Measurements from ENCODE around the gene SLC25A17. TPM values are rescaled to one million over a fixed set of nuclear protein-coding genes. Genes with fewer than 3 reads are reported as not detected.
A peak's percentile ranks its signal among the peaks of the same experiment; 100 is the strongest.
"Not testable (repeated sequence)": the region's sequence is repeated elsewhere in the genome, so short reads cannot be mapped to it uniquely, and the experiment has no call there.

The SLC25A17 gene
- total RNA-seq, 1 experiment from 2014 or later, result 28.1 TPM

- H3K9me2 ChIP-seq (ENCODE audit: insufficient read depth), result no peaks in the 10 kb centered on the region
- H3K27ac ChIP-seq, result peak overlapping the region; percentile 15; the same call in 1 of the 2 replicates
- peaks cover 47% of the 10 kb centered on the region for H3K36me3 ChIP-seq (ENCODE audit: low read depth)
- no peaks in the 10 kb centered on the region for H3K27me3 ChIP-seq (ENCODE audit: insufficient read depth, low read depth)
- H3K9me3 ChIP-seq (ENCODE audit: insufficient read depth, low read depth), result no peaks in the 10 kb centered on the region
- H3K4me1 ChIP-seq (replicated peaks; ENCODE audit: insufficient read depth), result peaks cover 40% of the 10 kb centered on the region
- ChIA-PET CTCF (no interaction called here), POLR2A (ENCODE audit: unreplicated experiment) (interaction anchor here (0.6 kb wide), 1 partner anchor 203 kb away, joined by 3 read pairs; no protein-coding TSS in a partner anchor)
- no peak overlapping the region for H2AFZ ChIP-seq
- peaks cover 94% of the 10 kb centered on the region for H3K79me2 ChIP-seq (ENCODE audit: low read depth)
- TF ChIP-seq EZH2 (IDR thresholded peaks at IDR 0.05; ENCODE audit: low read depth), result no peak
- TF ChIP-seq, protein P1, sequence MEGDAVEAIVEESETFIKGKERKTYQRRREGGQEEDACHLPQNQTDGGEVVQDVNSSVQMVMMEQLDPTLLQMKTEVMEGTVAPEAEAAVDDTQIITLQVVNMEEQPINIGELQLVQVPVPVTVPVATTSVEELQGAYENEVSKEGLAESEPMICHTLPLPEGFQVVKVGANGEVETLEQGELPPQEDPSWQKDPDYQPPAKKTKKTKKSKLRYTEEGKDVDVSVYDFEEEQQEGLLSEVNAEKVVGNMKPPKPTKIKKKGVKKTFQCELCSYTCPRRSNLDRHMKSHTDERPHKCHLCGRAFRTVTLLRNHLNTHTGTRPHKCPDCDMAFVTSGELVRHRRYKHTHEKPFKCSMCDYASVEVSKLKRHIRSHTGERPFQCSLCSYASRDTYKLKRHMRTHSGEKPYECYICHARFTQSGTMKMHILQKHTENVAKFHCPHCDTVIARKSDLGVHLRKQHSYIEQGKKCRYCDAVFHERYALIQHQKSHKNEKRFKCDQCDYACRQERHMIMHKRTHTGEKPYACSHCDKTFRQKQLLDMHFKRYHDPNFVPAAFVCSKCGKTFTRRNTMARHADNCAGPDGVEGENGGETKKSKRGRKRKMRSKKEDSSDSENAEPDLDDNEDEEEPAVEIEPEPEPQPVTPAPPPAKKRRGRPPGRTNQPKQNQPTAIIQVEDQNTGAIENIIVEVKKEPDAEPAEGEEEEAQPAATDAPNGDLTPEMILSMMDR (conservative IDR thresholded peaks at IDR 0.05), result no peak
- peak overlapping the region; percentile 99 for H3K4me2 ChIP-seq
- DNase-seq, result no peak
- H4K20me1 ChIP-seq (ENCODE audit: insufficient read depth), result peaks cover 65% of the 10 kb centered on the region
- peaks cover 14% of the 10 kb centered on the region for H3F3A ChIP-seq (ENCODE audit: insufficient read depth, low read depth)
- BruUV-seq (replicated peaks), result no TSS peak
- H3K4me3 ChIP-seq, result peak overlapping the region; percentile 98; the same call in 1 of the 2 replicates
- intact Hi-C loops (cut with micrococcal nuclease; ENCODE audit: unreplicated experiment), result no loop called here
Observed at GRCh38 chr22:40853961-40854360, 34.8 kb upstream of the SLC25A17 start.

- no peak for DNase-seq
- H3K4me2 ChIP-seq, result peak overlapping the region; percentile 99
- H3K27ac ChIP-seq, result peak overlapping the region; percentile 15; the same call in 1 of the 2 replicates
- H3K4me3 ChIP-seq, result peak overlapping the region; percentile 98; the same call in 1 of the 2 replicates
- intact Hi-C loops (cut with micrococcal nuclease; ENCODE audit: unreplicated experiment), result no loop called here
- BruUV-seq (replicated peaks), result no TSS peak
- H3K9me2 ChIP-seq (ENCODE audit: insufficient read depth), result no peaks in the 10 kb centered on the region
- H3K27me3 ChIP-seq (ENCODE audit: insufficient read depth, low read depth), result no peaks in the 10 kb centered on the region
- CTCF ChIA-PET, result no interaction called here
- H3K79me2 ChIP-seq (ENCODE audit: low read depth), result peaks cover 94% of the 10 kb centered on the region
- no peak overlapping the region for H2AFZ ChIP-seq
- peaks cover 71% of the 10 kb centered on the region for H4K20me1 ChIP-seq (ENCODE audit: insufficient read depth)
- no peaks in the 10 kb centered on the region for H3K9me3 ChIP-seq (ENCODE audit: insufficient read depth, low read depth)
- POLR2A ChIA-PET (ENCODE audit: unreplicated experiment), result interaction anchor here (0.6 kb wide), 1 partner anchor 202 kb away, joined by 3 read pairs; no protein-coding TSS in a partner anchor
- TF ChIP-seq, protein P1 (conservative IDR thresholded peaks at IDR 0.05), result no peak
- no peak for TF ChIP-seq EZH2 (IDR thresholded peaks at IDR 0.05; ENCODE audit: low read depth)
- H3K4me1 ChIP-seq (replicated peaks; ENCODE audit: insufficient read depth), result peaks cover 34% of the 10 kb centered on the region
- H3K36me3 ChIP-seq (ENCODE audit: low read depth), result peaks cover 53% of the 10 kb centered on the region
- H3F3A ChIP-seq (ENCODE audit: insufficient read depth, low read depth), result peaks cover 19% of the 10 kb centered on the region
Observed at GRCh38 chr22:40853333-40853732, 34.2 kb upstream of the SLC25A17 start.

- DNase-seq; BruUV-seq (replicated peaks); CTCF ChIA-PET; H2AFZ ChIP-seq; H3K4me2 ChIP-seq; intact Hi-C loops (cut with micrococcal nuclease; ENCODE audit: unreplicated experiment); H3K27ac ChIP-seq; H3K27me3 ChIP-seq (ENCODE audit: insufficient read depth, low read depth); POLR2A ChIA-PET (ENCODE audit: unreplicated experiment); H3K9me3 ChIP-seq (ENCODE audit: insufficient read depth, low read depth); H3K9me2 ChIP-seq (ENCODE audit: insufficient read depth); H3K4me1 ChIP-seq (replicated peaks; ENCODE audit: insufficient read depth); H3K4me3 ChIP-seq: not testable (repeated sequence)
- H3F3A ChIP-seq (ENCODE audit: insufficient read depth, low read depth), result peaks cover 65% of the 10 kb centered on the region
- H3K36me3 ChIP-seq (ENCODE audit: low read depth), result peaks cover 73% of the 10 kb centered on the region
- H3K79me2 ChIP-seq (ENCODE audit: low read depth), result peaks cover 90% of the 10 kb centered on the region
- peaks cover 77% of the 10 kb centered on the region for H4K20me1 ChIP-seq (ENCODE audit: insufficient read depth)
Observed at GRCh38 chr22:40845816-40846215, 26.7 kb upstream of the SLC25A17 start.

DNA sequence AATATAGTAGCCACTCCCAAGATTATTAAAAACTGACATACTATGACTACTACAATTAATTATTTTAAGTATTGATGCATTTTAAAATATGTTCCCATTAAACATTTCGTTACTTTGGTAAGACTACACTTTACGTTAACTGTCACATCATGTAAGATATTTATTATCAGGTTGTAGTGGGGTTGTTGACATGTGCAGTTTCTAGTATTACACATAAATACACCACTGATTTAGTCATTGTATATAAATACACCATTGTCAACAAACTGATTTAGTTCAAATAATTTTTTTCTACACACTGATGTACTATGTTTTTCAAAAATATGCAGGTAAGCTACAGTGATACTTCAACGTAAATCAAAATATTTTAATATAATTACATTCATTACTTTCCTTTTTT is 25.8 kb upstream of the SLC25A17 start:
- no peak for DNase-seq
- Histone ChIP-seq H3K4me3 (no peak overlapping the region), H3K4me2 (no peak overlapping the region), H3K4me1 (replicated peaks; ENCODE audit: insufficient read depth) (0 out of 2 replicates have a peak, but pooled peaks cover 3% of the 10 kb centered on the region), H3K27ac (no peak overlapping the region), H3F3A (ENCODE audit: insufficient read depth, low read depth) (peaks cover 61% of the 10 kb centered on the region), H2AFZ (no peak overlapping the region), H3K9me3 (ENCODE audit: insufficient read depth, low read depth) (no peaks in the 10 kb centered on the region), H3K79me2 (ENCODE audit: low read depth) (peaks cover 88% of the 10 kb centered on the region), H3K9me2 (ENCODE audit: insufficient read depth) (no peaks in the 10 kb centered on the region), H3K27me3 (ENCODE audit: insufficient read depth, low read depth) (no peaks in the 10 kb centered on the region), H3K36me3 (ENCODE audit: low read depth) (peaks cover 74% of the 10 kb centered on the region), H4K20me1 (ENCODE audit: insufficient read depth) (peaks cover 70% of the 10 kb centered on the region)
- ChIA-PET CTCF (no interaction called here), POLR2A (ENCODE audit: unreplicated experiment) (no interaction called here)
- TF ChIP-seq, protein P1 (conservative IDR thresholded peaks at IDR 0.05), result no peak
- no peak for TF ChIP-seq EZH2 (IDR thresholded peaks at IDR 0.05; ENCODE audit: low read depth)
- intact Hi-C loops (cut with micrococcal nuclease; ENCODE audit: unreplicated experiment), result no loop called here
- BruUV-seq (replicated peaks), result no TSS peak
